HG03469 (cell line): ENCODE measurements around the gene NME7.
A peak's percentile ranks its signal among the peaks of the same experiment; 100 is the strongest.
"Not testable (repeated sequence)": the region's sequence is repeated elsewhere in the genome, so short reads cannot be mapped to it uniquely, and the experiment has no call there.

Source experiments
- ATAC-seq: cut with Tn5 transposase; IDR thresholded peaks from one replicate; pipeline ENCODE4 v1.9.1; 2021; ENCODE audit warnings: mild to moderate bottlenecking, moderate library complexity, moderate number of reproducible peaks; ENCODE audit not compliant: unreplicated experiment

The NME7 gene

DNA sequence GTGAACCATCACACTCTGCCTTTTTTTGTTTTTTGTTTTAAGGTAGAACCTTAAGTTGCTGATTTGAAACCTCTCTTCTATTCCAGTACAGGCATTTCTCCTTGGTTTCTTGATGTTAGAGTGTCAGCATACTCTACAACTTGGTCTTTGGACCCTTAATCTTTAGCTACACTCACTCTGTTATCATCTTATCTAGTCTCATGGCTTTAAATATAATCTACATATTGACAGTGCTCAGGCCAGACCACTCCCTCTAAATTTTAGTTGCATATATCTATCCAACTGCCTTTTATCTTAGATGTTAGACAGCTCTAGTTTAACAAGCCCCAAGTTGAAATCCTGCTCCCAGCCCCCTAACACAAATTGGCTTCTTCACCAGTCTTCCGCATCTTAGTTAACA is 22.1 kb downstream of the NME7 start:
- ATAC-seq = no peak

DNA sequence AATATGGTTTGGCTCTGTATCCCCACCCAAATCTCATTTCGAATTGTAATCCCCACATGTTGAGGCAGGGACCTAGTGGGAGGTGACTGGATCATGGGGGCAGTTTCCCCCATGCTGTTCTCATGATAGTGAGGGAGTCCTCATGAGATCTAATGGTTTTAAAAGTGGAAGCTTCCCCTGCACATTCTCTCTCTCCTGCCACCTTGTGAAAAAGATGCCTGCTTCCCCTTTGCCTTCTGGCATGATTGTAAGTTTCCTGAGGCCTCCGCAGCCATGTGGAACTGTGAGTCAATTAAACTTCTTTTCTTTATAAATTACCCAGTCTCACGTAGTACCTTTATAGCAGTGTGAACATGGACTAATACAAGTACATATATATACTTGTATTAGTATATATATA is 25.5 kb downstream of the NME7 start:
- ATAC-seq = not testable (repeated sequence)

DNA sequence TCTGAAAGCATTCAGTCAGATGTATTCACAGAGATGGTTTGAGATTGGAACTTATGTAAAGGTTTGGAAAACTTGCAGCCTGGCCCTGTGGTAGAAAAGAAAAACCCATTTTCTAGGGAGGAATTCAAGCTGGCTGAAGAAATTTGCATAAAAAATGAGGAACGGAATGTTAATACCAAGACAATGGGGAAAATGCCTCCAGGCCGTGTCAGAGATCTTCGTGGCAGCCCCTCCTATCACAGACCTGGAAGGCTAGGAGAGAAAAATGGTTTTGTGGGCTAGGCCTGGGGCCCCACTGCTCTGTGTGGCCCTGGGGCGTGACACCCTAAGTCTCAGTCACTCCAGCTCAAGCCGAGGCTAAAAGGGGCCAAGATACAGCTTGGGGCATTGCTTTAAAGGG is 26.7 kb downstream of the NME7 start:
- no peak for ATAC-seq

DNA sequence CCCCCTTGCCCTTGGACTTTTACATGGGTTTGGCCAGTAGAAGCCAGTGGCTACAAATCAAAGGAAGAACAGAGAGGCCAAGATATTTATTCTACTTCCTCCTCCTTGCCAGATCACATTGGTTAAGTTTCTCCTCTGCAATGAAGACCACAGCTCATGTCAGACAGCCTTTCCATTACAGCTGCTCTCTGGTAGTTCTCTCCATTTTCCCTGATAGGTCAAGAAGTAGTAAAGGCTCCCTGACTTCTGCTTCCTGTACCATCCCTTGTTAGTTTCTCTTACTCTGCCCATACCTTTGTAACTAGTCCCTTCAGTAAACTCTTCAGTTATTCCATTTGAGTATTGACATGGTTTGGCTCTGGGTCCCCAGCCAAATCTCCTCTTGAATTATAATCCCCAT is 27.8 kb downstream of the NME7 start:
- ATAC-seq = no peak

DNA sequence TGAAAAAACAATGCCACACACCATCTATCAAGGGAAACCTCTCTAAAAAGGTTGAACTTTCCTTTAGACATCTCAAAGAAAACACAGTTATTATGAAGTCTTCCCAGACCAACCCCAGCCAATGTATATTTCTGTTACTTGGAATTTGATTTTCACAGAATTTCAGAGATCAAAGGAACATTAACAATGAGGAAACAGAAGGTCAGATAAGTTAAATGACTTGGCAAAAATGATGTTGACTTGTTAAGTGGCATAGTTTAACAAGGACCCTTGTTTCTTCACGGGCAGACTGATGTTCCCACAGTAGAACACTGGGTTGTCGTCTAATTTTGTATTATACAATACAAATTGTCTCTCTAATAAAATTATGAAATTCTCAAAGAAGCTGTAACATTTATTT is 29.0 kb downstream of the NME7 start:
- ATAC-seq = no peak

DNA sequence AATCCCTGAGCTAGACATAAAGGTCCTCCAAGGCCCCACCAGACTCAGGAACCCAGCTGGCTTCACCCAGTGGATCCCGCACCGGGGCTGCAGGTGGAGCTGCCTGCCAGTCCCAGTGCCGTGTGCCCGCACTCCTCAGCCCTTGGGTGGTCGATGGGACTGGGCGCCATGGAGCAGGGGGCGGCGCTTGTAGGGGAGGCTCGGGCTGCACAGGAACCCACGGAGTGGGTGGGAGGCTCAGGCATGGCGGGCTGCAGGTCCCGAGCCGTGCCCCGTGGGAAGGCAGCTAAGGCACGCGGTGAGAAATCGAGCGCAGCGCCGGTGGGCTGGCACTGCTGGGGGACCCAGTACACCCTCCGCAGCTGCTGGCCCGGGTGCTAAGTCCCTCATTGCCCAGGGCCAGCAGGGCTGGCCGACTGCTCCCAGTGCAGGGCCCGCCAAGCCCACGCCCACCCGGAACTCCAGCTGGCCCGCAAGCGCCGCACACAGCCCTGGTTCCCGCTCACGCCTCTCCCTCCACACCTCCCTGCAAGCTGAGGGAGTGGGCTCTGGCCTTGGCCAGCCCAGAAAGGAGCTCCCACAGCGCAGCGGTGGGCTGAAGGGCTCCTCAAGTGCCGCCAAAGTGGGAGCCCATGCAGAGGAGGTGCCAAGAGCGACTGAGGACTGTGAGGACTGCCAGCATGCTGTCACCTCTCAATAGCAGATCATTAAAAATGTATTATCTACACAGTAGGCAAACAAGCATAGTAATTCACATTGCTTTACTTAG is 30.5 kb downstream of the NME7 start:
- ATAC-seq = not testable (repeated sequence)

DNA sequence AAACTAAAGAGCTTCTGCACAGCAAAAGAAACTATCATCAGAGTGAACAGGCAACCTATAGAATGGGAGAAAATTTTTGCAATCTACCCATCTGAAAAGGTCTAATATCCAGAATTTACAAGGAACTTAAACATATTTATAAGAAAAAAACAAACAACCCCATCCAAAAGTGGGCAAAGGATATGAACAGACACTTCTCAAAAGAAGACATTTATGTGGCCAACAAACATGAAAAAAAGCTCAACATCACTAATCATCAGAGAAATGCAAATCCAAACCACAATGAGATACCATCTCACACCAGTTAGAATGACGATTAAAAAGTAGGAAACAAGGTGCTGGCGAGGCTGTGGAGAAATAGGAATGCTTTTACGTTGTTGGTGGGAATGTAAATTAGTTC is 32.9 kb downstream of the NME7 start:
- ATAC-seq = not testable (repeated sequence)

DNA sequence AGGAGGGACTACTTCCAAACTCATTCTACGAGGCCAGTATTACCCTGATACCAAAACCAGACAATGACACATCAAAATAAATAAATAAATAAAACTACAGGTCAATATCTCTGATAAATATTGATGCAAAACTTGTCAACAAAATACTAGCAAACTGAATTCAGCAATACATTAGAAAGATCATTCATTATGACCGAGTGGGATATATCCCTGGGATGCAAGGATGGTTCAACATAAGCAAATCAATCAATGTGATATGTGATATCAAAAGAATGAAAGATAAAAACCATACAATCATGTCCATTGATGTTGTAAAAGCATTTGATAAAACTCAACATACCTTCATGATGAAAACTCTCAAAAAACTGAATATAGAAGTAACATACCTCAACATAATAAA is 36.7 kb downstream of the NME7 start:
- ATAC-seq = no peak

DNA sequence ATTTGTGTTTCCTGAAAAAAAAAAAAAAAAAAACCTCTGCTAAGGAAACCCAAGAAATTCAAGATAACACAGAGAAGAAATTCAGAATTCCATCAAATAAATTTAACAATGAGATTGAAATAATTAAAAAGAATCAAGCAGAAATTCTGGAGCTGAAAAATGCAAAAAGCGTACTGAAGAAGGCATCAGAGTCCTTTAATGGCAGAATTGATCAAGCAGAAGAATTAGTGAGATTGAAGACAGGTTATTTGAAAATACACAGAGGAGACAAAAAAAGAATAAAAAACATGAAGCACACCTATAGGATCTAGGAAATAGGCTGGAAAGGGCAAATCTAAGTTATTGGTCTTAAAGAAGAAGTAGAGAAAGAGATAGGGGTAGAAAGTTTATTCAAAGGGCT is 38.2 kb downstream of the NME7 start:
- no peak for ATAC-seq

DNA sequence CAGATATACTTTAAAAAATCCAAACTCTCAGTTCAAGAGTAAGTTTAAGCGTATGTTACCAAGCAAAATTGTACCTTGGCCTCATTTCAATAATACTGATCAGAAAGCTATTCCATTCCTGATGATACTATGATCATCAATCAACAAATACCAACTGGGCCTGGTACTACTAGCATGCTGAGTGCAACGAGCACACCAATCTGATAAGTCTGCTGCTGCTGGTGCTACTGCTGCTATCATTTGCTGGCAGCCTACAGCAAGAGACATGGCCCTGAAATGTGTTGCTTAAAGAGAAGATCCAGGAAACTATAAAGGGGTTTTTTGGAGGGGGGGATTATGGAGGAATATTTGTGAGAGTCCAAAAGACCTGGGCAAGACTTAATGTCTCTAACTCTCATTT is 39.7 kb downstream of the NME7 start:
- no peak for ATAC-seq

DNA sequence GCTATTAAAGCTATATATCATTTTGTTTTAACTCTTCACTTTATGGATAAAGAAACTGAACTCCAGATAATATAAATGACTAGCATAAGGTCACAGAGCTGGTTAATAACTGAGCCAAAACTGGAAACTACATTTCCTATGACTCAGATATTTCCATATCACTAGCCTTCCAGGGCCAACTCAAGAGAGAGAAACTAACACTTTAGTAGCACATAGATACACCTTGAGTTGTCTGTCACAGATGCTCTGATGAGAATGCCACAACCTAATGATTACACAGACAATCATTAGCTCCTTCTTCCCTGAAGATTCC is 40.7 kb downstream of the NME7 start:
- peak; percentile 96 for ATAC-seq

DNA sequence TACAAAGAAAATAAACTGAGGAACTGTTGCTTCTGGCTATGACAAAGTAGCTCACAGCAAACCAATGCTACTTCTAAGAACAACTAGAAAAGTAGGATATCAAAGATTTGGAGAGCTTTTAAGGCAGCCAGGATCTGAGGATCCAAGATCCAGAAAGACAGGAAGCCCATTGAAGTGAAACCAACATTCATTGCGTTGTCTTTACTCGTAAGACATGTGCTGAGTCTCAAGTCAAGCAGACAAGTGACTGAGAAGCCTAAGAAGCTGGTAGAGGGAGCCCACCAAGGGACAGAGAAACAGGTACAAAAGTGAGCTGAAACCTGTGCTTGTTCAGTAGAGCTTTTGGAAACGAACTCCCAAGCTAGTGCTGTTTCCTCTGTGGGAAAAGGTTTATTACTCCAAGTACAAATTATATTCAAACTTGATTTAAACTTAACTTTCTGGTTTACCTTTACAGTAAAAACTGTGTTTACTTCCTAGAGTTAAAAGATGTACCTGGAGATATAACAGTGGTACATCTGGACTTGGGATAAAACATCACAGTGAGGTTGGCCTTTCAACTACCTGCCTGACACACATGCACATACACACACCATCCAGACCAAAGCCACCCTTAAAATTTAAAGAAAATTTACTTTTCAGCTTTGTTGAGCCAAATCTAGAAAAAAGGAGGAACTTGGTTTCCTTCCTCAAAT is 41.2 kb downstream of the NME7 start:
- ATAC-seq = peak; percentile 16

DNA sequence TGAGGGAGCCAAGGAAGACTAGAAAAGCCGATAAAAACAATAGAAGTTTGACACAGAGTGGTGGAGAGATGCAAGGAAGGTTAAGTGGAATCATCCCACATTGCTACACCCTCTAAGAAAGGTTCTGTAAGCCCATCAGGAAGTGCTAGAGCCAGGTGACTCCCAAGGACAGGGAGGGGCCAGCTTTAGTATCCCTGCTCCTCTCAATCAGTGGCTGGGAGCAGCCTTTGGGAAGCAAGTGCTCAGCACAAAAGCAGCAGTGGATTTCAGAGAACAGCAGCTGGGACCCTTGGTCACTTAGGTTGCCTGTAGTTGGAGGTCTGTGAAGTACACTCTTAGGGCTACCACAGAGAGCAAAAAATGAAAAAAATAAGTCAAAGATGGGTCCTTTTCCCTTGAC is 42.5 kb downstream of the NME7 start:
- ATAC-seq = no peak

DNA sequence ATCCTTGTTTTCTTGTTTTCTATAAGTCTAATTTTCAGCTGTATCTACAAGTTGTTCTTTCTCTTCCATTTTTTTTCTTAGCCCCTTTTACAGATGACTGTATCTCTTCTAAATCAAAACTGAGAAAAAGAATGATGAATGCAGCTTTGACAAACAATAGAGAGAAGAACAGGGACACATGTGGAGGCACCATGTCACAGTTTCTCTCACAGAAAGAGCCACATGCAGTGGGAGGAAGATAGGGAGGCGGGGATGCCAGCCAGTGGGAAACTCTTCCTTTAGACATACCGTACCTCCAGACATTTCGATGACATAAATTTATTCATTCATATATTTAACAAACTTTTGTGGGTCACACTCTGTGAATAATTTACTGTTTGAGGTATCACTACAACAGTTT is 45.5 kb downstream of the NME7 start:
- ATAC-seq = no peak

DNA sequence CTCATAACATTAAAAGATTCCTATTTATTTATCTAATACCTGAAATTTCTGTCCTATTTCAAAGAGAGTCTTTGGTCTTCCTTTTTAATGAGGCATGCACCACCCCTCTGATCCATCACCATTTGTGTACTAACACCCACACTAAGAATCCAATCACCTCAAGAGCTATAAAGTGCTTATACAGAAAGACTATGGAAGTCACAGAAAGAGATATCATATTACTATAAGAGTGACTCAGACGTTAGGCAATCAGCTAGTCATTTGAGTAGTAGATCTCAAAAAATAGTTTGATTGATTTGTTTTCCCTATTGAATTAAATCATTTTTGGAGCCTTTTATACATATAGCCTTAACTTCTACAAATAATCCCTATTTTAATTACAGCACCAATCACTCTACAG is 46.1 kb downstream of the NME7 start:
- no peak for ATAC-seq

DNA sequence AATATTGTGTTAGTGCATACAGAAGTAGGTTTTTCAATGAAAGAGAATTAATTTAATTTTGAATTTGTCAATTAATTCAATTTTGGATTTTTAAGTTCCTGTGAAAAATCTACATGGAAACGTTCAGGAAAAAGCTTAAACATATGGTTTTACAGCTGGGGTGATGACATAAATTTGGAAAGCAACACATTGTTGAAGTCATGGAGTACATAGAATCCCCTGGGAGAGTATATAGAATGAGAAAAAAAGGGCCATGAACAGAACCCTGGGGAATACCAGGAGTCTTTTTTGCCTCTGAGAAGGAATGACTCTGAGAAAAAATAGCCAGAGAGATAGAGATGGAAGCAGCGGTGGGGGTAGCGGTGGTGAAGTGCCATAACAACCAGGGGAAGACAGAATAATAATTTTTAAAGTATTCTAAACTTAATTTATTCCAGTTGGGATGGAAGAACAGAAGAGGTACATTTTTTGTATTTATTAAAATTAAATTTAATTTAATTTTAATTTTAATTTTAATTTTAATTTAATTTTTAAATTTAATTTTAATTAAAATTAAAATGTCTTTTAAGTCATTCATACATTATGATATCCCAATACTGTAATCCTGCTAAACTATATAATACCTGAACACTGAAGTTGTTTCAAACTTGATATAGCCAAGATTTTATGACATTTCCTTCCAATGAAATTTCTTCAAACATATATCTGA is 48.9 kb downstream of the NME7 start:
- ATAC-seq = no peak

DNA sequence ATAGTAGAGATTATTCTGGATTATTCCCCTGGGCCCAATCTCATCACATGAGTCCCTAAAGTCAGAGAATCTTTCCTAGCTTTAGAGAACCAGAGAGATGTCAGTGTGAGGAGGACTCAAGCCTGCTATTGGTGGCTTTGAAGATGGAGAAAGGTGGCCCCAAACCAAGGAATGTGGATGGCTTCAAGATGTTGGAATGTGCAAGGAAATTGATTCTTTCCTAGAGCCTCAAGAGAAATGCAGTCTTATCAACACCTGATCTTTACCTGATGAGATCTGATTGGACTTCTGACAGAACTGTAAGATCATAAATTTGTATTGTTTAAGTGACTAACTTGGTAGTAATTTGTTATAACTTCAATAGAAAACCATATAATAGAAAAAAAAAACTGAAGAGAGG is 51.0 kb downstream of the NME7 start:
- ATAC-seq = no peak

DNA sequence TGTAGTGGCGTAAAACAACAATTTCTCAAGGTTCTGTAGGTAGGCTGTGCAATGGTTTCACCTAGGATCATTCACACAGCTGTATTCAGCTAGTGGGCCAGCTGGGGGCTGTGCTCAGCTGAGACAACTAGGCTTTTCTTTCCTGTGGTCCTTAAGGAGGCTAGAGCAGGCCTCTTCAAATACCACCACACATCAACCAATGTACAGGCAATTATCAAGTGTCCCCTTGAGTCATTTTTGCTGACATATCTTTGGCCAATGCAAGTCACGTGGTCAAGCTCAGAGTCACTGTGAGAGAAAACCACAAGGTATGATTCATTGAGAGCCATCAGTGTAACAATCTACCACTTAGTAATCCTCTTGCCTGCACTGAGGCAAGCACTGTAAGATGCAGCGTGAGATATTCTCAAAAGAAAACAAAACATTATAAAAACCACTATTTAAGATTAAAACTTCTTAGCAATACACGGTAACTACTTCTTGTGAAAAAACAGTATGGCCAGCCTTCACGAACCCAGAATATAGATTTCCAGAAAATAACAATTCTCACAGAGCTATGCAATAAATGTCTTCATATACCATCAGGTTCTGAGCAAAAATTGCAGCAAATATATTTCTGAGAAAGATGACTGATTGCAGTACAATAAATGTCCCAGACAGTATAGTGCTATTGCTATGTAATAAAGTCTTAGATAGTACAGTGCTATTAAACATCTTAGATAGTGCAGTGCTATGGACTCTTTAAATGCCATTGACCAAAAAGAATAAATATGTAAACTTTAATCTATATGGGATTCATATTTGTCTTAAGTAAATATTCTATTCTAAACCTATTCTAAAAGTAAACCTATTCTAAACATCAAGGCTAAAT is 55.3 kb downstream of the NME7 start:
- ATAC-seq = no peak

DNA sequence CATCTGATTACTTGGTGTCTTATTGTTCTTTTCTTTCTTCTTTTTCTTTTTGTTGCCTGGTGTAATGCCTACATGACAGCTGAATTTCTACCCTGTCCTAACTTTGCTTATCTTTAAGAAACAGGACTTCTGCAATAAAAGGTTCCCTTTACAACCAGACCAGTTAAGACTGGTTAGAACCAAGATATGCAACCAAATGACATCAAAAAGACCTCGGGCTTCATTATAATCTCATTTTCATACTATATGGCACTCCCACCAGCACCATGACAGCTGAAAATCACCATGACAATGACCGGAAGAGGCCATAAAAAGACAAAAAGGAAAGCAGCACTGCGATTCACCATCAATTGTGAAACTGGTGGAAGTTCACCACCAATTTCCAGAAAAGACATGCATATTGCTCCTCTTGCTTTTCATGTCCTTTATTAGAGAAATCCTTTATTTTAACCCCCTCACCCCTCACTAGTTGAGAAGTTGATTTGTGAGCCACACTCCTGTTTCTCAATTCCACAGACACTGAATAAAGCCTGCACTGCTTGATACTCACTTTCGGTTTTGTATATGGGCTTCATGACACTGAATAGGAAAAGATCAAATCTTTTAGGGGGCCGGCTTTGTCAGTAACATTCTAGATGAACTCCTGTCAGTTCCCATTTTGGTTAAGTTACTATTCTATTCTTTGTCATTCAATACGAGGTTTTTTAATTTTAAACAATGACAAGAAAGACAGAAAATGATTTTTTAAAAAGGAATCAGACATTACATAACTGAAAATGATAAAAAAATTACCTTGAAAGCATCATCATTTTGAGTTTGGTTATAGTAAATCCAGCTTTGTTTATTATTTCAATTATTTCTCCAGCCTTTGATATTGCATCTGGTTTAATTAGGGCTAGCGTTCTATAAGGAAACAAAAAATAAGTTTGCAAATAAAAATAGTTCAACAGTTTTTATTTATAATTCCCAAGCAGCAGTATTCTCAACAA is 58.1 kb downstream of the NME7 start:
- no peak for ATAC-seq
